Cerebellar cortex (tissue), 1 donor: Measurements from ENCODE around the gene EIF4E1B.

Experiments used
- DNase-seq: peaks from one replicate; pipeline ENCODE4 v3.0.0-alpha.2; 2015; ENCODE audit warnings: low spot score

Gene EIF4E1B

GRCh38 chr5:176692326-176692725 is 61.9 kb downstream of the EIF4E1B start:
- no peak for DNase-seq

GRCh38 chr5:176692839-176693476 is 62.5 kb downstream of the EIF4E1B start:
- no peak for DNase-seq

- no peak for DNase-seq
These were observed 63.0 kb downstream of the EIF4E1B start for GRCh38 chr5:176693477-176693851.

GRCh38 chr5:176694146-176694545 is 63.7 kb downstream of the EIF4E1B start:
- no peak for DNase-seq

GRCh38 chr5:176694631-176695030 is 64.2 kb downstream of the EIF4E1B start:
- no peak for DNase-seq

GRCh38 chr5:176695073-176695472 is 64.6 kb downstream of the EIF4E1B start:
- no peak for DNase-seq
